ENCODE results near the gene MAPK6.
A peak's percentile ranks its signal among the peaks of the same experiment; 100 is the strongest.

Gene MAPK6

GRCh38 chr15:52010633-52011595, 8.1 kb upstream of the MAPK6 start:
- DNase-seq (ENCODE audit: low read depth in 2 of 2): peak in 1 of 2 experiments; percentile 40

GRCh38 chr15:52011711-52012144, 7.3 kb upstream of the MAPK6 start:
- no peak for DNase-seq (ENCODE audit: low read depth in 2 of 2)

GRCh38 chr15:52012210-52012609, 6.8 kb upstream of the MAPK6 start:
- DNase-seq (ENCODE audit: low read depth in 2 of 2): no peak

- DNase-seq (ENCODE audit: low read depth in 2 of 2): peak in 1 of 2 experiments; percentile 22
Observed at GRCh38 chr15:52013151-52013791, 5.7 kb upstream of the MAPK6 start.

- no peak for DNase-seq (ENCODE audit: low read depth in 2 of 2)
Observed at GRCh38 chr15:52014616-52015015, 4.4 kb upstream of the MAPK6 start.

GRCh38 chr15:52016316-52016715, 2.7 kb upstream of the MAPK6 start:
- no peak for DNase-seq (ENCODE audit: low read depth in 2 of 2)

GRCh38 chr15:52018244-52018643, 775 bp upstream of the MAPK6 start:
- no peak for DNase-seq (ENCODE audit: low read depth in 2 of 2)

GRCh38 chr15:52019394-52020220, 588 bp downstream of the MAPK6 start:
- DNase-seq (ENCODE audit: low read depth in 2 of 2): peak; percentile 46 to 55

GRCh38 chr15:52020221-52021085, 1.4 kb downstream of the MAPK6 start:
- no peak for DNase-seq (ENCODE audit: low read depth in 2 of 2)

- DNase-seq (ENCODE audit: low read depth in 2 of 2): peak; percentile 80 to 84
Observed at GRCh38 chr15:52021128-52021671, 2.2 kb downstream of the MAPK6 start.

GRCh38 chr15:52021892-52022540, 3.0 kb downstream of the MAPK6 start:
- no peak for DNase-seq (ENCODE audit: low read depth in 2 of 2)

- no peak for DNase-seq (ENCODE audit: low read depth in 2 of 2)
Observed at GRCh38 chr15:52023169-52023922, 4.3 kb downstream of the MAPK6 start.

GRCh38 chr15:52028431-52029093, 9.5 kb downstream of the MAPK6 start:
- DNase-seq (ENCODE audit: low read depth in 2 of 2): no peak

- DNase-seq (ENCODE audit: low read depth in 2 of 2): no peak
Observed at GRCh38 chr15:52030010-52030409, 11.0 kb downstream of the MAPK6 start.

GRCh38 chr15:52031556-52031955, 12.5 kb downstream of the MAPK6 start:
- no peak for DNase-seq (ENCODE audit: low read depth in 2 of 2)

GRCh38 chr15:52037889-52038505, 19.0 kb downstream of the MAPK6 start:
- no peak for DNase-seq (ENCODE audit: low read depth in 2 of 2)

- DNase-seq (ENCODE audit: low read depth in 2 of 2): no peak
Observed at GRCh38 chr15:52039925-52040781, 21.1 kb downstream of the MAPK6 start.

All from fibroblast of skin of left quadriceps (primary cell).